ENCODE data around the gene MMADHC.

The MMADHC gene

GRCh38 chr2:149587220-149587949, at the start of gene MMADHC:
MMADHC (minus strand) TSS chr2:149587775; CDS start chr2:149587097, 678 bp downstream.
- FAIRE-seq: no peak

GRCh38 chr2:149634103-149634502, 46.5 kb upstream of the MMADHC start:
- FAIRE-seq: no peak

DNA sequence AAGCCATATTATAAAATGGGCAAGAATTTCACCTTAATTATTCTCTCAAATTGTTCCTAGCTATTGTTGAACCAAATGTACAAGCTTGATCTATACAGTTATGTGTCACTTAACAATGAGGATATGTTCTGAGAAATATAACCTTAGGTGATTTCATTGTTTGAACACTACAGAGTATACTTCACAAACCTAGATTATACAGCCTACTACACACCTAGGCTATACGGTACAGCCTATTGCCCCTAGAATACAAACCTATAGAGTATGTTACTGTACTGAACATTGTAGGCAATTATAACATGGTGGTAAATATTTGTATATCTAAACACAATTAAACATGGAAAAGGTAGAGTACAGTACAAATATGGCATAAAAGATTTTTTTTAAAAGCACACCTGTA, 42.9 kb upstream of the MMADHC start:
- FAIRE-seq: no peak

- no peak for FAIRE-seq
Measured at GRCh38 chr2:149629026-149629425, 41.5 kb upstream of the MMADHC start.

GRCh38 chr2:149627111-149627801, 39.7 kb upstream of the MMADHC start:
- no peak for FAIRE-seq

GRCh38 chr2:149625671-149626070, 38.1 kb upstream of the MMADHC start:
- FAIRE-seq: no peak

DNA sequence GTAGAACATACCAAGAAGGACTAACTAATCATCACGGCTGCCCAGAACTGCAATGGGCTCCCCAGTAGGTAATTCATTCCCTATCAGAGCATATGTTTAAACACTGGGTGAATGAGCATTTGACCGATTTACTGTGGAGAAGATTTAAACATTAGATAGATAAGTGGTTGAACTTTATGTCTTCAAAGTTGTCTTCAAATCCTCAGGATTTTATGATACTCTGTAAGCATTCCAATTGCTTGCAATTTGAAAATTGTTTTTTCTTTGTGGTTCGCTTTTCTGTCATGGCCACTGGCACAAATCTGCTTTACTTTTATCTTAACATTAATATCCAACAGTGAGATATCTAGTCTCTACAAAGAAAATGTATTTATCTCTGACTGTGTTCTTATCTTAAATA, 37.7 kb upstream of the MMADHC start:
- FAIRE-seq: no peak

DNA sequence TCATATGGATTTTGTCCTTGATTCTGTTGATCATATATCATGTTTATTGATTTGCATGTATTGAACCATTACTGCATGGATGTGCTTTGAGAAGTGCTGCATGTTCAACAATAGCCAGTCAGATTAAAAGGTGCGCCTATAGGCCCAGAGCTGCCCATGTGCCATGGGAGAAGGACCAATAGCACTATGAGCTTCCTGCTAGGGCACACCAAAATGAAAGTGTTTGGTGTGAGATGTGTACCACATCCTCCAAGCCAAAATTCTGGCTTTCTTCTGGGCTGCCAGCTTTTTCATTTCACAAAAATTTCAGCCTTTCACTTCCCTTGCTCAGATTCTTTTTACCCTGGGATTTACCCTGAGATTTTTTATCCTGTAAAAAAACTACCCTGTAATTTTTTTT, 34.8 kb upstream of the MMADHC start:
- FAIRE-seq: no peak

- no peak for FAIRE-seq
Measured at GRCh38 chr2:149617476-149617875, 29.9 kb upstream of the MMADHC start.

- FAIRE-seq: no peak
Measured at GRCh38 chr2:149616681-149617456, 29.3 kb upstream of the MMADHC start.

DNA sequence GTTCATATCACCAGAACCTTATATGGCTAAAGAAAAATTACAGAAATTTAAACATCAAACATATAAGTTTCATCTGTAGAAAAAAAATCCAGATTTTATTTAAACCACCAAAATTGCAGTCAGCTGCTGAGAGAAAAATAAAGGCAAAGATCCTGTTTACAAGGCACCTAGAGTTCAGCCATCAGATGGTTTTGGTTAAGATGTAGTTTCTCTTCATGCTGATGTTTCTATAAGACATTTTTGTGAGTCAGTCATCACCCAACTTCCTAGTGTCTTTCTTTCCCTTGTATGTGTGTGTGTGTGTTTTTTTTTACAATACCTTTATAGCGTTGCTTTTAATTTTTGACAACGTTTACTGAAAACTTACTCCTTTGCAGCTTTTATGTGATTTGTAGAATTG, 26.1 kb upstream of the MMADHC start:
- no peak for FAIRE-seq

DNA sequence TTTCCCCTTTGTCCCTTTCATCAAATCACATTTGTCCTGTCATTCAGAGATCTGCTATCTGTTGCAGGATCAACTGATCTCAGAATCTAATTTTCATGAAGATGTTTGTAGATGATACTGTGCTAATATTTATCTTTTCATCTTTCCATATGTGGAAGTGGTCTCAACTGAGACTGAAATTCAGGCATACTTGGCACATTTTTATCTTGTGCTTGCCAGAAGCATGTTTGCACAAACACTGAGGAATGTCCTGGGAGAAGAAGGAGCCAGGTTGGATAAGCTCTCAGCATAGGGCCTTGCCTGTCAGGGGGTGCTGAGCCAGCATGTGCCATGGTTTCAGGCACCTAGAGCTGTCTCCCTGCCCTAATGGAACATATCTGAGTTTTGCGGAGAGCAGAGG, 24.5 kb upstream of the MMADHC start:
- FAIRE-seq: no peak

GRCh38 chr2:149611100-149611820, 23.7 kb upstream of the MMADHC start:
- FAIRE-seq: no peak

GRCh38 chr2:149606251-149606811, 18.8 kb upstream of the MMADHC start:
- FAIRE-seq: no peak

DNA sequence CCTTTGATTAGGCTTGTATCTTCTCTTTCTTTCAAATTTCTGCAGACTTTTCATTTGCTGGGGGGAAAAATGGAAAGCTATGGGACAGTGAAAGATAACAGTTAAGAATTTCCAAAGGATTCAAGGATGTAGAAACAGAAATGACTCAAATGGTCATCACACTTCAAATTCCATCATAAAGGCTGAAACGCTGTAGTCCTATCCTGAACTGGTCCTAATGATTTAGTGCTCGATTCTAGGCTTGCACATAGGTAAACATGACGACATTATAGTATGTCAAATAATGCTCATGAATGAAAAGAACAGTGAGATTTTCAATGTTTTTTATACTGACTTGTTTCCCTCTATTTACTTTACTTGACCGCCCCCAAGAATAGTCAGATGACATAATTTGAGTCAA, 15.7 kb upstream of the MMADHC start:
- FAIRE-seq: no peak

DNA sequence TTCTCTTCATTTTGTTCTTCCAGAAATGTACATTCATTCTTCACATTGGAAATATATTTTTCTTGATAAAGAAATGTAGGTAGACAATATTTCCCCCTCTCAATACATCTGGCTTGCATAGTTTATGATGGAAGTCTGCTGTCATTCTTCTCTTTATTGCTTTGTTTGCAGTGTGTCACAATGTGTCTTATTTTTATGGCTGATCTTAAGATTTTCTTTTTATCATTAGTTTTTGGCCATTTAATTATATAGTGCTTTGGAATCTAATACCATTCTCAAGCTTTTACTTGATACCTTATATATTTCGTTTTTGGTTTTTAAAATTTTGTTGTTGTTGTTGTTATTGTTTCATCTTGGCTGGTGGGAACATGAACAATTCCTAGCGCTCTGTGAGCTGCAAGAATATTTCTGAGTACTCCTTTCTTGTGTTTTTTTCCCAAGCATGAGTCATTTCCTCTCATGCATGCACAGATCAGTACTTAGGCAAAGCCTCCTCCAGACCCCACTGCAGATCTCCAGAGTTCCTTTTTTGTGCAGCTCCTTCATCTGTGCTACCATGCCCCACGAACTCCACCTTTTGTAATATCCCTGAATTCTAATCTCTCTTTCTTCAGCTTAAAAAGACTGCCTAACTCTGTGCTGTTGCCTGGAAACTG, 13.7 kb upstream of the MMADHC start:
- no peak for FAIRE-seq

GRCh38 chr2:149597668-149598326, 10.2 kb upstream of the MMADHC start:
- no peak for FAIRE-seq

DNA sequence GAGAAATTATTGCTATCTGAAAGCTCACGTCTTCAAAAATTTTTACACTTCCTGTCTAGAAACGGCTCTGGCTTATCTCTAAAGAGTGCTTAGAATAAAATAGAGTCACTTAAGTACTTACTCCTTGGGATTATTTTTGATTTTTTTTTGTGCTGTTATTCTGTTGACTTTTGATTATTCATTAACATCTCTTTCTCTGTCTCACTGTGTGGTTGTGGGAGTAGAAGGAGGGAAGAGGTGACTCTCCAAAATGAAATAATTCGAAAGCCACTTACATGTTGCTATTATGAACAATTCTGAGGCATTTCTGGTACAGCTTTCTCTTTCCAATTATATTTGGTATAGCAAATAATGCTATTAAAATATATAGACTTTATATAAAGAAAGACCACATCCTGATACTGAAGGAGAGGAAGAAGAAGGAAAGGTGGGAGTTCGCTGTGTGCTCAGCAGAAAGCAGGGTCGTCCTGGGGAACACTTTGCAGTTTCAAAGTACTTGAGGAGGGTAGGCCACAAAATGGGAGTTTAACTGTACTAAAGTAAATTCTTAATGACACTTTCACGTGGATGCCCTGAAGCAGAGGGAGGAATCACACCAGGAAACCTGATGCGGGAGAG, 9.6 kb upstream of the MMADHC start:
- no peak for FAIRE-seq

DNA sequence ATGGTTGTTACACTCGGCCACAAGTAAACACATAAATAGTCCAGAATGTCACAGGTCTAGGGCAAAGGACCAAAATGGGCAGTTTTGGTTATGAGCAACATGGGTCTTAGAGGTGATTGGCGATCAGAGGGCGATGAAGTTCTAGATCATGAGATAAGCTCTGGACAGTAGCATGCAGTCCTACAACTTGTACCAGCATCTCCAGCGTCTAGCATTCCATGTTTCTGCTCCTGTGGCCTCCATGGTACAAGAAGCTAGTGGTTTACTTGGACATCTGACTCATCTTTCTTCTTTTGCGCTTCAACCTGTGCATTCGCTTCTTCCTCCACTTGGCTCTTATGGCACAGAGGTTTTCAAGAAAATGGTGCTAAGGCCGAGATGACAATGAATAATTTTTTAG, 8.9 kb upstream of the MMADHC start:
- no peak for FAIRE-seq

DNA sequence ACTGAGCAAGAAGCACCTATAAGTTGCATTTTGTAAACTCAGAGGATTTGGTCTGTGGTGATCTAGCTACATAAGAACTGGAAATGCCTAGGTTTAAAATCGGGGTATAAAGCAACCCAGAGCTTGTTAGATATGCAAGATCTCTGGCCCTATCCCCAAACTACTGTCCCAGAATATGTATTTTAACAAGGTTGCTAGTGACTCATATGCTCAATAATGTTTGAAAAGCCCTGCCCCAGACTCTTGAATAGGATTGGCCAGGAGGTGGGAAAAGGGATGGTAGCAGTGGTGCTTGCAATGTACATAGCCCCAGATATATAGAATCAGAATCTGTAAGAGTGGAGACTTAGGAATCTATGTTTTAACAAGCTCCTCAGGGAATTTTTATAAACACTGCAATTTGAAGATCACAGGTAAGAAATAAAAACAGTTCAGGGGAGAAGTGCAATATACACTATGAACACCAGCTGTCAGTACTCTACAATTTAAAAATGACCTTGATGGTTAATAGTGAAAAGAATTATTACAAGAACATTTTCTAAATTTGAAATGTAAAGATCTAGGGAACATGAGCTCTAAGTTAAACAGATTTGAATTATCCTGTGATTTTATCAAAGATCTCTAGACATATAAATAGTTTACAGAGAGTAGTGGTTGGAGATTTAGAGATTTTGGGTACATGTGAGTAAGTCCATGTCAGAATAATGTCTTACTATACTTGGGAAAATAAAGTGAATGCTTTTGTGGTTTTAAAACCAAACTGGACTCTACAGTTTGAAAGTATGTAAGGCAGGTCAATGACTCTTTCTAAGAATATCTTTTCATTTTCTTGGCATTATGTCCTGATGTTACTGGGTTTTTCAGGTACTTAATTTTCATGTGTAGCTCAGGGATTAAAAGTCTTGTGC, 7.7 kb upstream of the MMADHC start:
- no peak for FAIRE-seq

Measured in colon (tissue), 2 donors.